Epithelial cell of proximal tubule (primary cell): ENCODE results near the gene CDH6. TPM values are rescaled to one million over a fixed set of nuclear protein-coding genes. Genes with fewer than 3 reads are reported as not detected.

Experiments used
- DNase-seq: peaks from one replicate; pipeline ENCODE4 v3.0.0-alpha.2; 2011; ENCODE audit warnings: low read depth
- H3K4me3 ChIP-seq: 2 replicates; pipeline ENCODE4 v1.5.1; 2011; ENCODE audit warnings: low read depth, mild to moderate bottlenecking, low read length
- total RNA-seq: library from RNA; depleted of rRNA; stranded (reverse); fragments of >200 nt; gene quantifications from 2 replicates; pipeline ENCODE4 v1.2.3, GENCODE V29; 2015
- TF ChIP-seq, protein P1 (sequence below): conservative IDR thresholded peaks from 2 replicates; pipeline ENCODE4 v1.5.1; 2012; ENCODE audit warnings: low read depth, mild to moderate bottlenecking, low read length

The CDH6 gene
- total RNA-seq, 1 donor from 2014 or later: 34.9 TPM

DNA sequence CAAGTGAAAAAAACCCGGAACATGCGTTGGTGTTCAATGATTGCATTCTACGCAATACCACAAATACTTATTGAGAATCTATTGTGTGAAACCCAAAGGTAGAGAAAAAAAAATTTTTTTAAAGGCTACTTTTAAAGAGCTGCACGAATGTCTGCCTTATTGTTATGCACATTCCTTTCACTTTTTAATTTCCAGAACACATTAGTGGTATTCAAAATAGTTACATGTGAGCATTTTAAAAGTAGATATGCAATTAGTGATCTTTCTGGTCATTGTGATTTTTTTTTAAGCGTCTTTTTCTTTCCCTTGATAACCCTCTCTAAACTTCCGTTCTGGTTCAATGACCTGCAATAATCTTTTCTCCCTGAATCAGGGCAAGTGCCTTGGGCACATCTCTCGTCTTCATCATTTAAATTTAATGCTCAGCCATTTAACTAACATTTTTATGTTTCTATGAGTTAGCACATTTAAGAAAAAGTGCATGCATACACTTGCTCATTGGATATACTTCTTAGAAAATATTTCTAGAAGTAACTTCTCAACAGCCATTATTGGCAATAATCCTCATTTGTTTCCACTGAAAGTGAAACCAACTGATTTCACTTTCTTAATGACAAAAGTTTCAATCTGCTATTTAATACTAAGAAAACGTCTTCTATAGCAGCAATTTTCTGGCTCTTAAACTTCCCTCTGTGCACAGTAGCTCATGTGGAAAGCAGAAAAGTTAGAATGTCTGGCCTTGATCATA lies 80.3 kb downstream of the CDH6 start:
- H3K4me3 ChIP-seq: no peak overlapping the region
- TF ChIP-seq, protein P1, sequence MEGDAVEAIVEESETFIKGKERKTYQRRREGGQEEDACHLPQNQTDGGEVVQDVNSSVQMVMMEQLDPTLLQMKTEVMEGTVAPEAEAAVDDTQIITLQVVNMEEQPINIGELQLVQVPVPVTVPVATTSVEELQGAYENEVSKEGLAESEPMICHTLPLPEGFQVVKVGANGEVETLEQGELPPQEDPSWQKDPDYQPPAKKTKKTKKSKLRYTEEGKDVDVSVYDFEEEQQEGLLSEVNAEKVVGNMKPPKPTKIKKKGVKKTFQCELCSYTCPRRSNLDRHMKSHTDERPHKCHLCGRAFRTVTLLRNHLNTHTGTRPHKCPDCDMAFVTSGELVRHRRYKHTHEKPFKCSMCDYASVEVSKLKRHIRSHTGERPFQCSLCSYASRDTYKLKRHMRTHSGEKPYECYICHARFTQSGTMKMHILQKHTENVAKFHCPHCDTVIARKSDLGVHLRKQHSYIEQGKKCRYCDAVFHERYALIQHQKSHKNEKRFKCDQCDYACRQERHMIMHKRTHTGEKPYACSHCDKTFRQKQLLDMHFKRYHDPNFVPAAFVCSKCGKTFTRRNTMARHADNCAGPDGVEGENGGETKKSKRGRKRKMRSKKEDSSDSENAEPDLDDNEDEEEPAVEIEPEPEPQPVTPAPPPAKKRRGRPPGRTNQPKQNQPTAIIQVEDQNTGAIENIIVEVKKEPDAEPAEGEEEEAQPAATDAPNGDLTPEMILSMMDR: no peak
- DNase-seq: no peak

DNA sequence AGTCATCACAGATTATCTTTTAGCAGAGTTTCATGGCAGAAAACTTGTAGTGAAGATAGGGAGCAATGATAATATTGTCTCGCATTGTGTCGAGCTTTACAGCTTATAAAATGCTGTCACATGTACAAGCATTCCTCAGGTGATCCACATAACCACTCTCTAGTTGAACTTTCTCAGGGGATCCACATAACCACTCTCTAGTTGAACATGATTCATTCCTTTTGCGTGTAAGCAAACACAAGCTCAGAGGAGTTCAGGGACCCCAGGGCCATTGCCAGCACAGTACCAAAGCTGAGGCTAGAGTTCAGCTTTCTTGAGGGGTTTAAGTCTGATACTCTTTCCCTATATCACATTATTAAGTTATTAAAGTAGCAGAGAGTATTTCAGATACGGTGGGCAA lies 86.7 kb downstream of the CDH6 start:
- DNase-seq: no peak
- H3K4me3 ChIP-seq: no peak overlapping the region
- TF ChIP-seq, protein P1: no peak

DNA sequence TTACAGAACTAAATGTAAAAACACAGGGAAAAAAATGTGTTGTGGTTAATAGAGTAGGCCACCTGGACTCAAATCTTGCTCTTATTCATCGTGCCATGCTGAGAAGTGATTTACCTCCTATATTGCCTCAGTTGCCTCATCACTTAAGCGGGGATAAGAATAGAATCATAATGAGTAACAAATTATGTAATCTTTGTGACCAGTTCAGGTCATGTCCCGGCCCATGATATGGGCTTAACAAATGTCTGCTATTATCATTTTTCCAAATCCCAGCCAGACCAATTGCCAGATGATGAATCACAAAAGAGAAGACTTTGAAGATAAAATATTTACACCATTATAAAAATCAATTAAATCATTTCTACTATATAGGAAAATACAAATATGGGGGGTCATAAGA lies 89.8 kb downstream of the CDH6 start:
- no peak overlapping the region for H3K4me3 ChIP-seq
- TF ChIP-seq, protein P1: no peak
- no peak for DNase-seq

DNA sequence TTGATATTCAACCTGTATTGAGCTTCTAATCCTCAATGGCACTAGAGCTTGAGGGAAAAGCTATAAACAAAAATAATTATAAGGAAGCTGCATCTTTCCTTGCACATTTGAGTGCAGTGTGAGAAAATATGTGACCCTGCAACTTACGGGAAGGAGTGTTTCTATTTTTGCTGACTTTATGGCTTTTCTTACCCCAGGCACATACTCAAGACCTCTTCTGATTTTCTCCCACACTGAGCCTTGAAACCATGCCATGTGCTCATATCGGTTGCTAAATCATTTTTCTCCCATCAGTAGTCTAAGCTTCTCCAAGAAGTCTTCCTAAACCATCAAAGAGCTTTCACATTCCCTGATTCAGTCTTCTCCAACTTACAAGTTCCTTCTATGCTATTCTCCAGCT lies 91.5 kb downstream of the CDH6 start:
- no peak for DNase-seq
- no peak overlapping the region for H3K4me3 ChIP-seq
- TF ChIP-seq, protein P1: no peak

DNA sequence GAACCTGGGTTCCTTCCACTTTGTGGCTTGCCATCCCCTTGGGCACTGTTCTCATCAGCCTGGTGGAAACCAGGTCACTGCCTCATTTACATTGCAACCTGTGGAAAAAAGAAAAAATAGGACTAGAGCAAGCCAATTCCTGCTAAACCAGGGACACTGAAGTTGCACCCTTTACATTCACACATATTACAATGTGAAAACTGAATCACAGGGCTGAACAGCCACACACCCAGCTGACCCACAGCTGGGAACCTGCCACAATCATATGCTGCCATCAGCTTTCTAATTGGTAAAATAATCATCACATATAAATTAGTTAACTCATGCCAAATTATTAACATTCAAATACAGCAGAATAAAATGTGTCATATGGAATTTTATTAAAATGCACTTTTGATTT lies 94.5 kb downstream of the CDH6 start:
- no peak overlapping the region for H3K4me3 ChIP-seq
- no peak for DNase-seq
- TF ChIP-seq, protein P1: no peak

DNA sequence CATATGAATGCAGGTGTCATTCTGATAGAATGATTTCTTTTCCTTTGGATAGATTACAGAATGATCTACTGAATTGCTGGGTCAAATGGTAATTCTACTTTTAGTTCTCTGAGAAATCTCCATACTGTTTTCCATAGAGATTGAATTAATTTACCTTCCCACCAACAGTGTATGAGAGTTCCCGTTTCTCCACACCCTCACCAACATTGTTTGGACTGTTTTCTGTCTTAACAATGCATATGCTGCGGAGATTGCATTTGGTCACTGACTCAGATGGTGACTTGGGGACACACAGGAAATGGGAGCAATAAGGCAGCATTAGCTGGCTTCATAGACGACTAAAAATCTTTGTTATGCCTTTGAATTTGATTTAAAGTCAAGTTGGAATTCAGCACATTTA lies 95.9 kb downstream of the CDH6 start:
- H3K4me3 ChIP-seq: no peak overlapping the region
- DNase-seq: no peak
- TF ChIP-seq, protein P1: no peak

DNA sequence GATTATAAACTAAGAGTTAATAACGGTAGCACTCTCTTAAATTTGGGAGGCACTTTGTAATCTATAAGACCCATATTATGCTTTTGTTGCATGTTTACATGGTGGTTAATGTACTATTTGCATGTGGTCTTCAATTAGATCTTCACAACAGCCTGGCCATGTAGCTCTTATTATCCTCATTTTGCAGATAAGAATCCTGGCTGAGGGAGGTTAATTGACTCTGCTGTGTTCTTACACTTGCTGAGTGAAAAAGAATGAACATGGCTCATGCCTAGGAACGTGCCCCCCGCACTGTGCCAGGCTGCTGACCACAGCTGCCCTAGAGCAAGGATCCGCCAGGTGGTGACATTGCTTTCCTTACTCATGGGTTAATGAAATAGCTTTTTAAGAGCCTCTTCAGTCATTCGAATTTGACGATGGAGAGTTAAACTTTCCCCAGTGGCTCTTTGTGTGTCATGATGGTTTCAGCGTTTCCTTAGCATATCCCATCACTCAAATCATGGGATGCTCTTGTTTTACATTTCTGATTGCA lies 97.9 kb downstream of the CDH6 start:
- TF ChIP-seq, protein P1: no peak
- H3K4me3 ChIP-seq: no peak overlapping the region
- no peak for DNase-seq
